ENCODE results near the gene PTPRK. TPM values are rescaled to one million over a fixed set of nuclear protein-coding genes. Genes with fewer than 3 reads are reported as not detected.

Gene PTPRK
- total and polyA plus RNA-seq, 9 of the 15 experiments (the other 6 are each of a cell fraction or from before 2014, with no cell fraction given) = 0.04 to 0.51 TPM; not detected in 7

GRCh38 chr6:128265706-128266105 is 254.7 kb downstream of the PTPRK start:
- intact Hi-C loops (cut with micrococcal nuclease) (no loop called here), in situ Hi-C loops (cut with MboI) (no loop called here)
- no peaks in the 10 kb centered on the region for H3K79me2 ChIP-seq (ENCODE audit: control insufficient read depth, insufficient read depth, low read length)
- ChIA-PET POLR2A (no interaction called here), CTCF (ENCODE audit: low intra/inter-chr PET ratio) (no interaction called here)
- H3K9me3 ChIP-seq (replicated peaks; ENCODE audit: control insufficient read depth, insufficient read depth, low read depth, low read length) = 0 out of 2 replicates have a peak, but pooled peaks cover 2% of the 10 kb centered on the region
- ATAC-seq = no peak
- H3K36me3 ChIP-seq (ENCODE audit: control insufficient read depth, insufficient read depth, low read length) = no peaks in the 10 kb centered on the region
- no peak for DNase-seq (ENCODE audit: extremely low read depth in 1 of 4, low spot score in 3 of 4)
- H3K4me3 ChIP-seq = no peak overlapping the region
- H3K4me1 ChIP-seq (replicated peaks in 1 of 2; ENCODE audit: control insufficient read depth in 2 of 2, insufficient read depth in 2 of 2, low read length in 2 of 2) = no peaks in the 10 kb centered on the region
- H3K9ac ChIP-seq (ENCODE audit: insufficient read depth in 1 of 2, low read depth in 2 of 2, low read length in 2 of 2) = no peak overlapping the region
- no peak overlapping the region for H2AFZ ChIP-seq (ENCODE audit: low read depth, low read length)
- FAIRE-seq = no peak
- H3K27me3 ChIP-seq (ENCODE audit: control insufficient read depth in 2 of 2, insufficient read depth in 2 of 2, low read length in 2 of 2) = no peaks in the 10 kb centered on the region
- H3K27ac ChIP-seq (ENCODE audit: extremely low read depth, low read depth, low read length) = no peak overlapping the region
- WGBS (ENCODE audit: insufficient coverage, low coverage, missing lambda C conversion rate) = 0% methylated on average over 3 of the region's 3 CpGs
- H3K9me1 ChIP-seq (ENCODE audit: control insufficient read depth, insufficient read depth, low read length) = no peaks in the 10 kb centered on the region
- BruUV-seq (replicated peaks) = no TSS peak
- no peaks in the 10 kb centered on the region for H4K20me1 ChIP-seq (replicated peaks; ENCODE audit: control insufficient read depth, insufficient read depth, low read length)
- no peak for TF ChIP-seq MCM5 (IDR thresholded peaks at IDR 0.05; ENCODE audit: low read depth)
- TF ChIP-seq ZNF77 (CRISPR knock-in tag; IDR thresholded peaks at IDR 0.05) = no peak
- TF ChIP-seq ZNF217 (CRISPR knock-in tag; IDR thresholded peaks at IDR 0.05) = no peak
- TF ChIP-seq RUNX1 (IDR thresholded peaks at IDR 0.05; ENCODE audit: low read depth) = no peak
- TF ChIP-seq ZBTB43 (CRISPR knock-in tag; IDR thresholded peaks at IDR 0.05) = no peak
- TF ChIP-seq PTTG1 (tag; IDR thresholded peaks at IDR 0.05; ENCODE audit: low read depth) = no peak
- no peak for TF ChIP-seq NFRKB (IDR thresholded peaks at IDR 0.05; ENCODE audit: low read depth)
- TF ChIP-seq SAFB (IDR thresholded peaks at IDR 0.05; ENCODE audit: borderline replicate concordance, low read depth, low read length) = no peak
- TF ChIP-seq VEZF1 (CRISPR knock-in tag; IDR thresholded peaks at IDR 0.05) = no peak
- TF ChIP-seq BHLHE40 (IDR thresholded peaks at IDR 0.05; ENCODE audit: low read length) = no peak
- TF ChIP-seq MTF1 (CRISPR knock-in tag; IDR thresholded peaks at IDR 0.05; ENCODE audit: borderline replicate concordance) = no peak
- no peak for TF ChIP-seq KHSRP (IDR thresholded peaks at IDR 0.05)
- TF ChIP-seq BMI1 (IDR thresholded peaks at IDR 0.05; ENCODE audit: low read length) = no peak
- TF ChIP-seq CBFB (CRISPR knock-in tag; IDR thresholded peaks at IDR 0.05) = no peak
- TF ChIP-seq HDAC1 (IDR thresholded peaks at IDR 0.05) = no peak
- no peak for TF ChIP-seq NR2C2 (CRISPR knock-in tag; IDR thresholded peaks at IDR 0.05)
- TF ChIP-seq NR2C2 (tag; IDR thresholded peaks at IDR 0.05) = no peak
- no peak overlapping the region for H3K4me2 ChIP-seq (ENCODE audit: insufficient read depth, low read length)

All from K562 (cell line).